SK-N-SH treated with all-trans-retinoic acid at 6 μM for 48 hours (cell line): Measurements from ENCODE around the gene GPANK1.

Source experiments
- ATAC-seq: fragments of 200-7000 bp; cut with Tn5 transposase; 3 replicates; pipeline ENCODE4 v1.9.1; 2020; ENCODE audit warnings: mild to moderate bottlenecking, moderate library complexity
- ARNTL ChIP-seq: fragments of 450-650 bp; formaldehyde crosslinking; IDR thresholded peaks from 2 replicates; pipeline ENCODE4 v1.5.0; 2020; ENCODE audit warnings: low read depth, mild to moderate bottlenecking, moderate library complexity, borderline replicate concordance
- BACH2 ChIP-seq: fragments of 250-450 bp; sonication (Bioruptor Pico); IDR thresholded peaks from 2 replicates; pipeline ENCODE4 v1.9.0; 2021; ENCODE audit warnings: mild to moderate bottlenecking, borderline replicate concordance
- CREB5 ChIP-seq: fragments of 250-450 bp; sonication (Bioruptor Pico); IDR thresholded peaks from 2 replicates; pipeline ENCODE4 v1.5.1; 2020; ENCODE audit warnings: low read depth, mild to moderate bottlenecking, moderate library complexity
- CSRNP3 ChIP-seq: fragments of 250-450 bp; sonication (Bioruptor Pico); IDR thresholded peaks from 2 replicates; pipeline ENCODE4 v1.5.1; 2021; ENCODE audit warnings: mild to moderate bottlenecking, moderate library complexity
- ESRRG ChIP-seq: fragments of 250-450 bp; sonication (Bioruptor Pico); IDR thresholded peaks from 2 replicates; pipeline ENCODE4 v1.6.1; 2021; ENCODE audit warnings: mild to moderate bottlenecking
- GLIS3 ChIP-seq: fragments of 250-450 bp; sonication (Bioruptor Pico); IDR thresholded peaks from 2 replicates; pipeline ENCODE4 v1.5.0; 2020; ENCODE audit warnings: mild to moderate bottlenecking, moderate library complexity
- ISL1 ChIP-seq: fragments of 250-450 bp; sonication (Bioruptor Pico); IDR thresholded peaks from 2 replicates; pipeline ENCODE4 v2.1.2; 2022; ENCODE audit warnings: mild to moderate bottlenecking, moderate library complexity
- OSR1 ChIP-seq: fragments of 250-450 bp; sonication (Bioruptor Pico); IDR thresholded peaks from 2 replicates; pipeline ENCODE4 v1.8.0; 2022; ENCODE audit warnings: moderate library complexity, mild to moderate bottlenecking, inconsistent platforms
- PATZ1 ChIP-seq: fragments of 250-450 bp; sonication (Bioruptor Pico); IDR thresholded peaks from 2 replicates; pipeline ENCODE4 v1.8.0; 2020; ENCODE audit warnings: mild to moderate bottlenecking, moderate library complexity, borderline replicate concordance
- PPARA ChIP-seq: fragments of 250-450 bp; sonication (Bioruptor Pico); IDR thresholded peaks from 2 replicates; pipeline ENCODE4 v1.5.0; 2020; ENCODE audit warnings: mild to moderate bottlenecking, borderline replicate concordance
- RARB ChIP-seq: fragments of 250-450 bp; sonication (Bioruptor Pico); IDR thresholded peaks from 2 replicates; pipeline ENCODE4 v1.8.0; 2021; ENCODE audit warnings: mild to moderate bottlenecking, moderate library complexity
- SNAI2 ChIP-seq: fragments of 250-450 bp; sonication (Bioruptor Pico); IDR thresholded peaks from 2 replicates; pipeline ENCODE4 v1.5.0; 2020; ENCODE audit warnings: mild to moderate bottlenecking, moderate library complexity
- TCF4 ChIP-seq: fragments of 250-450 bp; sonication (Bioruptor Pico); IDR thresholded peaks from 2 replicates; pipeline ENCODE4 v1.8.0; 2021; ENCODE audit warnings: mild to moderate bottlenecking, moderate library complexity, borderline replicate concordance
- TOX ChIP-seq: fragments of 250-450 bp; sonication (Bioruptor Pico); IDR thresholded peaks from 2 replicates; pipeline ENCODE4 v1.8.0; 2021; ENCODE audit warnings: mild to moderate bottlenecking, moderate library complexity, borderline replicate concordance
- TSHZ2 ChIP-seq: fragments of 250-450 bp; sonication (Bioruptor Pico); IDR thresholded peaks from 2 replicates; pipeline ENCODE4 v1.5.0; 2020; ENCODE audit warnings: mild to moderate bottlenecking, moderate library complexity
- ZC3H10 ChIP-seq: fragments of 250-450 bp; sonication (Bioruptor Pico); IDR thresholded peaks from 2 replicates; pipeline ENCODE4 v1.5.1; 2021; ENCODE audit warnings: mild to moderate bottlenecking, moderate library complexity
- ZFP30 ChIP-seq: fragments of 450-650 bp; formaldehyde crosslinking; IDR thresholded peaks from 2 replicates; pipeline ENCODE4 v1.5.0; 2022; ENCODE audit warnings: mild to moderate bottlenecking, moderate library complexity
- ZNF565 ChIP-seq: fragments of 450-650 bp; formaldehyde crosslinking; conservative IDR thresholded peaks from 2 replicates; pipeline ENCODE4 v1.5.0; 2020; ENCODE audit warnings: low read depth, mild to moderate bottlenecking, moderate library complexity
- ZNF8 ChIP-seq: fragments of 450-650 bp; formaldehyde crosslinking; IDR thresholded peaks from 2 replicates; pipeline ENCODE4 v1.5.0; 2020; ENCODE audit warnings: mild to moderate bottlenecking, moderate library complexity

Gene GPANK1

GRCh38 chr6:31691564-31692108, 26.8 kb upstream of the GPANK1 start:
- TF ChIP-seq OSR1 (CRISPR knock-in tag) (no peak), ESRRG (no peak), RARB (no peak), SNAI2 (no peak), TSHZ2 (no peak), CREB5 (CRISPR knock-in tag) (no peak)

GRCh38 chr6:31691078-31691463, 26.3 kb upstream of the GPANK1 start:
- no peak for ATAC-seq
- no peak for TF ChIP-seq ISL1
- TF ChIP-seq ZNF565: no peak

More at GRCh38 chr6:31691564-31692108, 26.8 kb upstream of the GPANK1 start:
- no peak for ATAC-seq

GRCh38 chr6:31690231-31691077, 25.7 kb upstream of the GPANK1 start:
- no peak for TF ChIP-seq CREB5 (CRISPR knock-in tag)
- TF ChIP-seq ZNF565: no peak
- TF ChIP-seq BACH2 (CRISPR knock-in tag): no peak
- TF ChIP-seq GLIS3 (CRISPR knock-in tag): no peak
- no peak for TF ChIP-seq ZFP30 (CRISPR knock-in tag)
- no peak for TF ChIP-seq ZNF8
- TF ChIP-seq ARNTL (CRISPR knock-in tag): no peak
- TF ChIP-seq OSR1 (CRISPR knock-in tag): no peak
- no peak for TF ChIP-seq PATZ1
- TF ChIP-seq RARB: no peak
- no peak for TF ChIP-seq PPARA (CRISPR knock-in tag)
- TF ChIP-seq CSRNP3: no peak
- TF ChIP-seq ISL1: no peak
- TF ChIP-seq ESRRG: no peak
- TF ChIP-seq TCF4 (CRISPR knock-in tag): no peak
- no peak for TF ChIP-seq SNAI2
- no peak for TF ChIP-seq ZC3H10
- TF ChIP-seq TOX (CRISPR knock-in tag): no peak
- ATAC-seq: no peak
